K562 (cell line): ENCODE measurements around the gene PHF1. TPM values are rescaled to one million over a fixed set of nuclear protein-coding genes. Genes with fewer than 3 reads are reported as not detected.
A peak's percentile ranks its signal among the peaks of the same experiment; 100 is the strongest.

Experiments
- DNMT1 ChIP-seq: fragments of 450-650 bp; IDR thresholded peaks from 2 replicates; pipeline ENCODE4 v1.6.1; 2016; ENCODE audit warnings: antibody characterized with exemption, mild to moderate bottlenecking
- ELF1 ChIP-seq: fragments of 200-800 bp; sonication (Bioruptor generic); IDR thresholded peaks from 2 replicates; pipeline ENCODE4 v1.6.1; 2016; ENCODE audit warnings: missing genetic modification characterization, missing compliant biosample characterization
- FOXJ2 ChIP-seq: fragments of 200-800 bp; sonication (Bioruptor generic); IDR thresholded peaks from 2 replicates; pipeline ENCODE4 v1.6.1; 2016; ENCODE audit warnings: missing genetic modification characterization, missing compliant biosample characterization
- GATA2 ChIP-seq: sonication (generic); formaldehyde crosslinking; IDR thresholded peaks from 2 replicates; pipeline ENCODE4 v1.4.0; 2020; ENCODE audit warnings: mild to moderate bottlenecking, missing genetic modification reagents
- HDGF ChIP-seq: fragments of 450-650 bp; IDR thresholded peaks from 2 replicates; pipeline ENCODE4 v1.6.1; 2016
- HOMEZ ChIP-seq: fragments of 250-450 bp; sonication (Bioruptor Pico); IDR thresholded peaks from 2 replicates; pipeline ENCODE4 v1.4.0; 2020; ENCODE audit warnings: mild to moderate bottlenecking, moderate library complexity
- KAT8 ChIP-seq: fragments of 450-650 bp; IDR thresholded peaks from 2 replicates; pipeline ENCODE4 v1.6.1; 2016; ENCODE audit warnings: low read depth, mild to moderate bottlenecking
- MXD1 ChIP-seq: fragments of 250-450 bp; sonication (Bioruptor Pico); IDR thresholded peaks from 2 replicates; pipeline ENCODE4 v1.8.0; 2021; ENCODE audit warnings: borderline replicate concordance, mild to moderate bottlenecking, moderate library complexity; ENCODE audit not compliant: poor library complexity, severe bottlenecking
- NBN ChIP-seq: fragments of 450-650 bp; IDR thresholded peaks from 2 replicates; pipeline ENCODE4 v1.6.1; 2016; ENCODE audit warnings: low read depth, mild to moderate bottlenecking
- NFXL1 ChIP-seq: fragments of 450-650 bp; formaldehyde crosslinking; IDR thresholded peaks from 2 replicates; pipeline ENCODE4 v1.4.0; 2021; ENCODE audit warnings: mild to moderate bottlenecking
- POLR3A ChIP-seq: IDR thresholded peaks from 2 replicates; pipeline ENCODE4 v1.6.1; 2011; ENCODE audit warnings: borderline replicate concordance, mild to moderate bottlenecking, moderate library complexity; ENCODE audit not compliant: insufficient read length, insufficient read depth; ENCODE audit errors: extremely low read depth
- RAD51 ChIP-seq: fragments of 450-650 bp; IDR thresholded peaks from 2 replicates; pipeline ENCODE4 v1.7.1; 2016; ENCODE audit warnings: low read depth, mild to moderate bottlenecking, borderline replicate concordance
- RBFOX2 ChIP-seq: fragments of 200-400 bp; formaldehyde crosslinking; IDR thresholded peaks from 2 replicates; pipeline ENCODE4 v1.6.1; 2017; ENCODE audit warnings: low read depth, mild to moderate bottlenecking, low read length, moderate library complexity
- SOX6 ChIP-seq: fragments of 450-650 bp; IDR thresholded peaks from 2 replicates; pipeline ENCODE4 v1.6.1; 2014; ENCODE audit warnings: mild to moderate bottlenecking
- SRSF1 ChIP-seq: fragments of 200-400 bp; formaldehyde crosslinking; IDR thresholded peaks from 2 replicates; pipeline ENCODE4 v1.6.1; 2017; ENCODE audit warnings: mild to moderate bottlenecking, low read depth, low read length, moderate library complexity
- TAF7 ChIP-seq: fragments of 450-650 bp; IDR thresholded peaks from 2 replicates; pipeline ENCODE4 v1.6.1; 2016; ENCODE audit warnings: missing genetic modification characterization, missing compliant biosample characterization
- TAL1 ChIP-seq: fragments of 450-650 bp; IDR thresholded peaks from 2 replicates; pipeline ENCODE4 v1.6.1; 2016; ENCODE audit warnings: mild to moderate bottlenecking
- ZFP36 ChIP-seq: fragments of 150-350 bp; IDR thresholded peaks from 2 replicates; pipeline ENCODE4 v1.6.1; 2018; ENCODE audit warnings: low read length, low read depth; ENCODE audit not compliant: partially characterized antibody
- ZNF140 ChIP-seq: fragments of 250-450 bp; sonication (Bioruptor Pico); IDR thresholded peaks from 2 replicates; pipeline ENCODE4 v1.8.0; 2021; ENCODE audit warnings: moderate library complexity, mild to moderate bottlenecking, inconsistent platforms
- ZNF165 ChIP-seq: fragments of 250-450 bp; sonication (Bioruptor Pico); IDR thresholded peaks from 2 replicates; pipeline ENCODE4 v1.4.0; 2020; ENCODE audit warnings: borderline replicate concordance
- ZNF212 ChIP-seq: fragments of 450-650 bp; formaldehyde crosslinking; IDR thresholded peaks from 2 replicates; pipeline ENCODE4 v1.4.0; 2020; ENCODE audit warnings: mild to moderate bottlenecking
- ZNF408 ChIP-seq: fragments of 250-450 bp; sonication (Bioruptor Pico); IDR thresholded peaks from 2 replicates; pipeline ENCODE4 v1.4.0; 2020; ENCODE audit warnings: low read depth, mild to moderate bottlenecking, moderate library complexity
- ZNF507 ChIP-seq: conservative IDR thresholded peaks from 2 replicates; pipeline ENCODE4 v1.6.1; 2017; ENCODE audit warnings: missing genetic modification characterization, missing compliant biosample characterization
- ZNF512 ChIP-seq: IDR thresholded peaks from 2 replicates; pipeline ENCODE4 v1.6.1; 2016; ENCODE audit warnings: missing genetic modification characterization, missing compliant biosample characterization
- polyA plus RNA-seq, 8 experiments: library from polyadenylated mRNA; depleted of rRNA in 4 of 8; stranded (reverse) in 5 of 8; unstranded in 3 of 8; fragments of >200 nt; fragmentation: Nextera tagmentation in 2 of 8; fragmentation: Illumina TruSeq in 1 of 8; extraction: Ambion mirVana in 2 of 8; extraction: Trizol in 1 of 8; gene quantifications; 2 replicates each; pipeline versions ENCODE4 v1.2.1 to v1.2.3, GENCODE V29; 2011 to 2014; ENCODE audit warnings: inconsistent platforms in 1 of 8, missing spikeins in 1 of 8
- total RNA-seq, 7 experiments: library from RNA; depleted of rRNA in 6 of 7; stranded (reverse); fragments of >200 nt in 6 of 7; fragmentation: Illumina TruSeq in 2 of 7; extraction: Trizol in 2 of 7; gene quantifications; 2 replicates each; pipeline versions ENCODE4 v1.2.1 to v1.2.3, GENCODE V29; 2011 to 2021; ENCODE audit warnings: low replicate concordance in 1 of 7
- TF ChIP-seq, protein P1 (sequence below): sonication (generic); formaldehyde crosslinking; IDR thresholded peaks from 2 replicates; pipeline ENCODE4 v1.8.0; 2023; ENCODE audit warnings: mild to moderate bottlenecking, missing genetic modification reagents
- TF ChIP-seq, protein P2 (sequence below): fragments of 250-450 bp; sonication (Bioruptor Pico); IDR thresholded peaks from 2 replicates; pipeline ENCODE4 v1.8.0; 2021; ENCODE audit warnings: moderate library complexity, mild to moderate bottlenecking, inconsistent platforms

The PHF1 gene
- total and polyA plus RNA-seq, 9 of the 15 experiments (the other 6 are each of a cell fraction or from before 2014, with no cell fraction given) = 3.7 to 64.2 (median 33.7) TPM

DNA sequence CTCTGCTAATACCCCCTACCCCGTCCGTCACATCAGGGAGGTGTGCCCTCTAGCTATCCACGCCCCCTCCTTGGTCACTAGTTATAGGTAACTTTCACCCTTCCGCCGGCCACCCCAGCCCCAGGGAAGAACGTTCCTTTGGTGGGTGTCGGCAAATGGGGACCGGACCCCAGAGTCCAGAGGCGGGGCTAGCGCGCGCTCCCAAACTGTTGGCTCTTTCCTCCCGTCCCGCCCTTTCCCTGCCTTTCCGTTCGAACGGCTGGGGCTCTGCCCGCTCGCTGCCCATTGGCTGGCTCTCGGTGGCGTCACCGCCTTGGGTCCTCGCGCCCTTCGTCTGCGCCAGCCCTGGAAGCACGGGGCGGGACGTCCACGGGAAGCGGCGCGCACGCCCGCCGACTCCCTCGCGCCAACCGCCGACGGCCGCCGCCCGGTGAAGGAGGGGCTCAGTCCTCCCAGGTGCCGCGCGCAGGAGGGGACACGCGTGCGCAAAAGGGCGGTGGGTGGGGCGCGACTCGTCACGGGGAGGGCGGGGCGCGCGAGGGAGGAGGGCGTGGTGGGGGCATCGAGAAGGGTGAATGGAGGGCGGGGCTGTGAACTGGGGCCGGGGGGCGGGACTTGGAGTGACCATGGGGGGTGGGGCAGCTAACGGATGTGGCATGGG lies 634 bp upstream of the PHF1 start (continued):
- TF ChIP-seq, protein P1, sequence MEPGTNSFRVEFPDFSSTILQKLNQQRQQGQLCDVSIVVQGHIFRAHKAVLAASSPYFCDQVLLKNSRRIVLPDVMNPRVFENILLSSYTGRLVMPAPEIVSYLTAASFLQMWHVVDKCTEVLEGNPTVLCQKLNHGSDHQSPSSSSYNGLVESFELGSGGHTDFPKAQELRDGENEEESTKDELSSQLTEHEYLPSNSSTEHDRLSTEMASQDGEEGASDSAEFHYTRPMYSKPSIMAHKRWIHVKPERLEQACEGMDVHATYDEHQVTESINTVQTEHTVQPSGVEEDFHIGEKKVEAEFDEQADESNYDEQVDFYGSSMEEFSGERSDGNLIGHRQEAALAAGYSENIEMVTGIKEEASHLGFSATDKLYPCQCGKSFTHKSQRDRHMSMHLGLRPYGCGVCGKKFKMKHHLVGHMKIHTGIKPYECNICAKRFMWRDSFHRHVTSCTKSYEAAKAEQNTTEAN (CRISPR knock-in tag) = no peak
- TF ChIP-seq MXD1 (CRISPR knock-in tag) (no peak), HOMEZ (CRISPR knock-in tag) (0 out of 2 replicates have a peak, but pooled peaks have one; percentile 68), ZNF165 (CRISPR knock-in tag) (no peak), SRSF1 (no peak), ZNF212 (CRISPR knock-in tag) (peak; percentile 65; the same call in 1 of the 2 replicates), SOX6 (no peak), ZFP36 (no peak), POLR3A (no peak), GATA2 (no peak), DNMT1 (no peak), ZNF507 (tag) (no peak), ZNF512 (tag) (no peak), KAT8 (no peak), RBFOX2 (peak; percentile 89), NBN (peak; percentile 64; the same call in 1 of the 2 replicates), TAF7 (tag) (no peak), HDGF (no peak), NFXL1 (no peak), FOXJ2 (tag) (no peak), RAD51 (no peak), ELF1 (tag) (no peak), ZNF408 (CRISPR knock-in tag) (no peak), TAL1 (no peak), ZNF140 (CRISPR knock-in tag) (no peak)
- TF ChIP-seq, protein P2, sequence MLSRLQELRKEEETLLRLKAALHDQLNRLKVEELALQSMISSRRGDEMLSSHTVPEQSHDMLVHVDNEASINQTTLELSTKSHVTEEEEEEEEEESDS (CRISPR knock-in tag) = no peak
